ENCODE results near the gene UBE2E2.

UBE2E2 gene

GRCh38 chr3:23242106-23242505, 39.0 kb downstream of the UBE2E2 start:
- no peak for DNase-seq

GRCh38 chr3:23244324-23245041, 41.4 kb downstream of the UBE2E2 start:
- no peak for DNase-seq

- no peak for DNase-seq
Observed at GRCh38 chr3:23246651-23247050, 43.5 kb downstream of the UBE2E2 start.

- no peak for DNase-seq
Observed at GRCh38 chr3:23248594-23249131, 45.5 kb downstream of the UBE2E2 start.

GRCh38 chr3:23249961-23250360, 46.8 kb downstream of the UBE2E2 start:
- no peak for DNase-seq

GRCh38 chr3:23252122-23252521, 49.0 kb downstream of the UBE2E2 start:
- DNase-seq = no peak

GRCh38 chr3:23253214-23253613, 50.1 kb downstream of the UBE2E2 start:
- no peak for DNase-seq

- no peak for DNase-seq
Observed at GRCh38 chr3:23254282-23254681, 51.2 kb downstream of the UBE2E2 start.

- no peak for DNase-seq
Observed at GRCh38 chr3:23254835-23255234, 51.7 kb downstream of the UBE2E2 start.

- no peak for DNase-seq
Observed at GRCh38 chr3:23256741-23257435, 53.8 kb downstream of the UBE2E2 start.

- no peak for DNase-seq
Observed at GRCh38 chr3:23258110-23258509, 55.0 kb downstream of the UBE2E2 start.

- no peak for DNase-seq
Observed at GRCh38 chr3:23259515-23259914, 56.4 kb downstream of the UBE2E2 start.

GRCh38 chr3:23262766-23263165, 59.6 kb downstream of the UBE2E2 start:
- no peak for DNase-seq

GRCh38 chr3:23263796-23264195, 60.7 kb downstream of the UBE2E2 start:
- no peak for DNase-seq

GRCh38 chr3:23264413-23264812, 61.3 kb downstream of the UBE2E2 start:
- DNase-seq = no peak

GRCh38 chr3:23270423-23270822, 67.3 kb downstream of the UBE2E2 start:
- DNase-seq = no peak

- DNase-seq = no peak
Observed at GRCh38 chr3:23271876-23272741, 69.0 kb downstream of the UBE2E2 start.

GRCh38 chr3:23272820-23273219, 69.7 kb downstream of the UBE2E2 start:
- DNase-seq = no peak

- DNase-seq = no peak
Observed at GRCh38 chr3:23275061-23275460, 71.9 kb downstream of the UBE2E2 start.

- no peak for DNase-seq
Observed at GRCh38 chr3:23275814-23276213, 72.7 kb downstream of the UBE2E2 start.

GRCh38 chr3:23276913-23277658, 74.0 kb downstream of the UBE2E2 start:
- DNase-seq = no peak

GRCh38 chr3:23277688-23278087, 74.6 kb downstream of the UBE2E2 start:
- DNase-seq = no peak

GRCh38 chr3:23283625-23284024, 80.5 kb downstream of the UBE2E2 start:
- DNase-seq = no peak

Measured in NCI-H2107 (cell line).